NT2/D1 (cell line): ENCODE results near the gene FARS2.

Source experiments
- SUZ12 ChIP-seq: IDR thresholded peaks from 2 replicates; pipeline ENCODE4 v1.6.1; 2011; ENCODE audit not compliant: insufficient read length, insufficient read depth; ENCODE audit errors: extremely low read depth
- YY1 ChIP-seq: IDR thresholded peaks from 2 replicates; pipeline ENCODE4 v1.6.1; 2011; ENCODE audit not compliant: insufficient read length, insufficient read depth
- ZNF274 ChIP-seq: IDR thresholded peaks from 2 replicates; pipeline ENCODE4 v1.6.1; 2011; ENCODE audit warnings: mild to moderate bottlenecking, low read depth, low read length

GRCh38 chr6:5504078-5504477 lies 242.8 kb downstream of the FARS2 start:
- TF ChIP-seq ZNF274 (no peak), SUZ12 (no peak), YY1 (no peak)
